ENCODE results near the gene MCHR1.

The MCHR1 gene

DNA sequence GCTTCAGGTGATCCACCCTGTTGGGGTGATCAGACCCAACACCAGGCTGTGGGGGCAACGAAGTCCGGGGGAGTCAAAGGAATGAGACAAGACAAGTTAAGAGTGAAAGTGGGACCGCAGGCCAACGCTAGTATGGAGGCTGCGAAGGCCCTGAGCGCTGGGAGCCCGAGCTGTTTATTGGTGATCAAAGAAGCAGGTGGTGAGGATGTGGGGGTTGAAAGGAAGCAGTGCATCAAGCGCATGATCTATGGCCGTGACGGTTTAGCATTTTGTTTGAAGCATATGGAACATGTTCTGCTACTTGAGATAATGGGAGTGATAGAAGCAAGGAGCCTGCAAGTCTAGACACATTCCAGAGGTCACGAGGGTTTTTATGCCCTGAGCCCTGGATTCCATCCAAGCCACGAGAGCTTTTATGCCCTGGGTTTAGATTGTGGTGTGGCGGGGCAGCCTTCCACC is 49.5 kb downstream of the MCHR1 start:
- DNase-seq = no peak

DNA sequence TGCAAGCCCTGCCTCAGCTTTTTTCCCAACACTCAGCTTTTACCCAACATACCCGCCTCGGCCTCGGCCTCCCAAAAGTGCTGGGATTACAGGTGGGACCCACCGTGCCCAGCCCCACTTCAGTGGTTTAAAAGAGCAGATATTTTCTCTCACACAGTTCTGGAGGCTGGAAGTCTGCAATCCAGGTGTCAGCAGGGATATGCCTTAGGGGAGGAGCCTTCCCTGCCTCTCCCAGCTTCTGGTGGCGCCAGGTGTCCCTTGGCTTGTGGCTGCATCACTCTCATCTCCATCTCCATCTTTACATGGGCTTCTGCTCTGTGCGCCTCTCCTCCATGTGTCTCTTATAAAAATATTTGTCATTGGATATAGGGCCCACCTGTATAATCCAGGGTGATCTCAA is 50.0 kb downstream of the MCHR1 start:
- DNase-seq = no peak
